Omental fat pad (tissue), 4 donors: ENCODE results near the gene COX11. TPM values are rescaled to one million over a fixed set of nuclear protein-coding genes. Genes with fewer than 3 reads are reported as not detected.

Experiments
- ATAC-seq: fragments of 150-250 bp; one replicate; pipeline ENCODE4 v1.9.1; 2016; ENCODE audit warnings: mild to moderate bottlenecking, moderate library complexity; ENCODE audit not compliant: low FRiP score
- DNase-seq: peaks from one replicate; pipeline ENCODE4 v3.0.0-alpha.2; 2019; ENCODE audit warnings: low spot score
- CTCF ChIP-seq, 3 donors: fragments of 450-650 bp; IDR thresholded peaks; one replicate each; pipeline ENCODE4 v1.5.1; 2016 to 2017; ENCODE audit warnings: antibody characterized with exemption in 3 of 3, mild to moderate bottlenecking in 3 of 3, moderate library complexity in 2 of 3
- total RNA-seq, 4 donors: library from RNA; depleted of rRNA; stranded (reverse); fragments of >200 nt; gene quantifications; one replicate each; pipeline ENCODE4 v1.1.0, GENCODE V29; 2016

The COX11 gene
- total RNA-seq, 4 donors from 2014 or later, result 27.9 to 52.0 (median 43.8) TPM

GRCh38 chr17:54969658-54970572 lies 1.5 kb upstream of the COX11 start:
- DNase-seq (no peak), ATAC-seq (no peak)
- TF ChIP-seq CTCF (IDR thresholded peaks at IDR 0.05), result no peak

- ATAC-seq, result peak; percentile 60
Measured at GRCh38 chr17:54968988-54969332, 506 bp upstream of the COX11 start.

DNA sequence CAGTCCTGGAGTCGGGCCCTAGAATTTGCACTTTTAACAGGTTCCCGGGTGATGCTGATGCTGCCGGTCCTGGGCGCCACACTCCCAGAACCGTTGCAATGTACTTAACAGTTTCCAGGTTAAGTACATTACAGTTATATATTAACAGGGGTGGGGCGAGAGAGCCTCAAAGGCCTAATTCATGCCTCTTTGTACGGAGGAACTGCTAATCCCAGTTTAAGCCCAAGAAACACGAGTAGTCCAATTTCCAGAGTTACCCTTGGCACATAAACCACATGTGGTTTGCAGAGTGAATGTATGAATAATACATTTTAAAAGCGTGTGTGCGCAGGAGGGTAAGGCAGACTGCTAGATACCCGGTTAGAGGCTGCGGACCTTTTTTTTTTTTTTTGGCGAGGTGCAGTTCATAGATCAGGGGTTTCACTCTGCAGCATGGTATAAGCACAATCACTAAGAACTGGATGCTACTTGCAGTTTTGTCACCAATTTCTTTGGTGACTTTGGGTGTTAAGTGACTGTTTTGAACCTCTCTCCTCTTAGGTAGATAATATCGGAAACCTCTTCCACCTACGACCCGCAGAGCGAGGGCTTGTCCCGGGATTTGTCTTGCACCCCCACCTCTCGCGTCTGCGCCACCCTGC lies 713 bp downstream of the COX11 start:
- ATAC-seq (peak; percentile 41), DNase-seq (no peak)
- TF ChIP-seq CTCF (IDR thresholded peaks at IDR 0.05), result no peak

More at GRCh38 chr17:54968988-54969332, 506 bp upstream of the COX11 start:
- DNase-seq, result no peak
- TF ChIP-seq CTCF (IDR thresholded peaks at IDR 0.05), result no peak

- no peak for TF ChIP-seq CTCF (IDR thresholded peaks at IDR 0.05)
- DNase-seq (no peak), ATAC-seq (no peak)
Measured at GRCh38 chr17:54956791-54957190, 11.7 kb downstream of the COX11 start.

GRCh38 chr17:54951286-54951685 lies 17.2 kb downstream of the COX11 start:
- no peak for TF ChIP-seq CTCF (IDR thresholded peaks at IDR 0.05)
- no peak for DNase-seq

GRCh38 chr17:54950116-54950515 lies 18.3 kb downstream of the COX11 start:
- no peak for ATAC-seq
- no peak for DNase-seq
- no peak for TF ChIP-seq CTCF (IDR thresholded peaks at IDR 0.05)

More at GRCh38 chr17:54951286-54951685, 17.2 kb downstream of the COX11 start:
- ATAC-seq, result no peak
